ENCODE results near the gene NDC1.
"Not testable (repeated sequence)": the region's sequence is repeated elsewhere in the genome, so short reads cannot be mapped to it uniquely, and the experiment has no call there.

The NDC1 gene, protein sequence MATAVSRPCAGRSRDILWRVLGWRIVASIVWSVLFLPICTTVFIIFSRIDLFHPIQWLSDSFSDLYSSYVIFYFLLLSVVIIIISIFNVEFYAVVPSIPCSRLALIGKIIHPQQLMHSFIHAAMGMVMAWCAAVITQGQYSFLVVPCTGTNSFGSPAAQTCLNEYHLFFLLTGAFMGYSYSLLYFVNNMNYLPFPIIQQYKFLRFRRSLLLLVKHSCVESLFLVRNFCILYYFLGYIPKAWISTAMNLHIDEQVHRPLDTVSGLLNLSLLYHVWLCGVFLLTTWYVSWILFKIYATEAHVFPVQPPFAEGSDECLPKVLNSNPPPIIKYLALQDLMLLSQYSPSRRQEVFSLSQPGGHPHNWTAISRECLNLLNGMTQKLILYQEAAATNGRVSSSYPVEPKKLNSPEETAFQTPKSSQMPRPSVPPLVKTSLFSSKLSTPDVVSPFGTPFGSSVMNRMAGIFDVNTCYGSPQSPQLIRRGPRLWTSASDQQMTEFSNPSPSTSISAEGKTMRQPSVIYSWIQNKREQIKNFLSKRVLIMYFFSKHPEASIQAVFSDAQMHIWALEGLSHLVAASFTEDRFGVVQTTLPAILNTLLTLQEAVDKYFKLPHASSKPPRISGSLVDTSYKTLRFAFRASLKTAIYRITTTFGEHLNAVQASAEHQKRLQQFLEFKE

GRCh38 chr1:53837924-53838653 is at the start of gene NDC1:
NDC1 (minus strand) TSS chr1:53838296; CDS start chr1:53838261, 35 bp downstream.
- H3K4me3 ChIP-seq (ENCODE audit: low read length), result peak within 1 kb of the TSS; percentile 99
- peak; percentile 21 for TF ChIP-seq CTCF (conservative IDR thresholded peaks at IDR 0.05; ENCODE audit: low read depth, low read length)
- DNase-seq (ENCODE audit: low read depth), result peak; percentile 91

GRCh38 chr1:53883600-53883999 is 45.5 kb upstream of the NDC1 start:
- not testable (repeated sequence) for H3K4me3 ChIP-seq (ENCODE audit: low read length); DNase-seq (ENCODE audit: low read depth)

GRCh38 chr1:53881853-53882252 is 43.8 kb upstream of the NDC1 start:
- not testable (repeated sequence) for H3K4me3 ChIP-seq (ENCODE audit: low read length); DNase-seq (ENCODE audit: low read depth)

GRCh38 chr1:53878492-53879105 is 40.5 kb upstream of the NDC1 start:
- H3K4me3 ChIP-seq (ENCODE audit: low read length), result no peak overlapping the region
- peak; percentile 73 for TF ChIP-seq CTCF (conservative IDR thresholded peaks at IDR 0.05; ENCODE audit: low read depth, low read length)
- no peak for DNase-seq (ENCODE audit: low read depth)

DNA sequence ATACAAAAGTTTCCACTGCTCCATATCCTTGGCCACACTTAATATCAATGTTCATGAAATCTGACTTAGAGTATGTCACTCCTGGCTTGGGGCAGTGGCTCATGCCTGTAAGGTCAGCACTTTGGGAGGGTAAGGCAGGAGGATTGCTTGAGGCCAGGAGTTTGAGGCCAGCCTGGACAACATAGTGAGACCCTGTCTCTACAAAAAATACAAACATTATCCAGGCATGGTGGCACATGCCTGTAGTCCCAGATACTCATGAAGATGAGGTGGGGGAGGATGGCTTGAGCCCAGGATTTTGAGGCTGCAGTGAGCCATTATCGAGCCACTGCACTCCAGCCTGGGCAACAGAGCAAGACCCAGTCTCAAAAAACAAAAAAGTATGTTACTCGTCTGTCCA is 37.1 kb upstream of the NDC1 start:
- H3K4me3 ChIP-seq (ENCODE audit: low read length); DNase-seq (ENCODE audit: low read depth): not testable (repeated sequence)

DNA sequence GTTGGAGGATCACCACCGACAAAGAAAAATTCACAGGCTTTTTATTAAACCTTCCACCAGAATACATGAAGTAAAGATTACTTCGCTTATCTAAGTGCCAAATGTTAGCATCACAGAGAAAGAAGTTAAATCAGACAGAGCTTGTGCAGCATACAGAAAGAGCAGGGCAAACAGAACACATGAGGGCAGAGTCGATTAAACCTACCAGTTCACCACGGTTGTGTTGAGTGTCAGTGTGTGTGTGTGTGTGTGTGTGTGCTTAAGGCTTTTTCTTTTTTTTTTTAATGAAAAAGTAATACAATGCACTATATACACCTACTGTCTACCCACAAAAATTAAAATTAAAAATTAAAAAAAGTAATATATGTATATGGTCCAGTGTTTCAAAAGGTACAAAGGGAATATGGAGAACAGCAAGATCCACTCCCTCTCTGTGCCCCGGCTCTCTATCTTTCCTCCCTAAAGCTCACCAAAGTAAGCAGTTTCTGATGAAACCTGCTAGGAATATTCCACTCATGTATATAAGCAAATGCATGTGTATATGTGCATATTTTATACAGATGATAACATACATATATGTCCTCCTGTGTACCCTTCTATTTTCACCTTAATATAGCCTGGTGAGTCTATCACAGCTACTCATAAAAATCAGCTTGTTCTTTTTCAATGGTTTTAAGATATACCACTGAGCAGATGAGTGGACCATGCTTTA is 33.8 kb upstream of the NDC1 start:
- H3K4me3 ChIP-seq (ENCODE audit: low read length), result no peak overlapping the region
- TF ChIP-seq CTCF (conservative IDR thresholded peaks at IDR 0.05; ENCODE audit: low read depth, low read length), result no peak
- DNase-seq (ENCODE audit: low read depth), result no peak

GRCh38 chr1:53871221-53871620 is 33.1 kb upstream of the NDC1 start:
- peak; percentile 47 for DNase-seq (ENCODE audit: low read depth)
- no peak for TF ChIP-seq CTCF (conservative IDR thresholded peaks at IDR 0.05; ENCODE audit: low read depth, low read length)
- no peak overlapping the region for H3K4me3 ChIP-seq (ENCODE audit: low read length)
